Spleen (tissue), 11 donors: ENCODE data around the gene SLC2A9. TPM values are rescaled to one million over a fixed set of nuclear protein-coding genes. Genes with fewer than 3 reads are reported as not detected.

Source experiments
- DNase-seq: peaks from one replicate; pipeline ENCODE4 v3.0.0-alpha.2; 2020
- H3K27ac ChIP-seq, 8 donors: fragments of 200-600 bp; sonication (generic) in 7 of 8; 1 replicate in 4 of 8; 2 replicates in 4 of 8; pipeline versions ENCODE4 v1.5.0 to v1.8.0; 2016 to 2021; ENCODE audit warnings: inconsistent platforms in 4 of 8, mild to moderate bottlenecking in 4 of 8, moderate library complexity in 1 of 8
- H3K27me3 ChIP-seq, 7 donors: fragments of 200-600 bp; sonication (generic) in 6 of 7; replicated peaks in 1 of 7; 1 replicate in 4 of 7; 2 replicates in 3 of 7; pipeline versions ENCODE4 v1.5.0 to v1.8.0; 2016 to 2021; ENCODE audit warnings: inconsistent platforms in 3 of 7, mild to moderate bottlenecking in 1 of 7
- H3K36me3 ChIP-seq, 6 donors: fragments of 200-600 bp; sonication (generic) in 5 of 6; 1 replicate in 4 of 6; 2 replicates in 2 of 6; pipeline versions ENCODE4 v1.5.0 to v1.8.0; 2016 to 2021; ENCODE audit warnings: inconsistent platforms in 2 of 6
- H3K4me1 ChIP-seq, 6 donors: fragments of 200-600 bp; sonication (generic) in 5 of 6; 1 replicate in 3 of 6; 2 replicates in 3 of 6; pipeline versions ENCODE4 v1.5.0 to v1.8.0; 2016 to 2021; ENCODE audit warnings: inconsistent platforms in 3 of 6
- H3K4me3 ChIP-seq, 8 donors: fragments of 200-600 bp; sonication (generic) in 7 of 8; 1 replicate in 4 of 8; 2 replicates in 4 of 8; pipeline versions ENCODE4 v1.5.0 to v1.8.0; 2016 to 2021; ENCODE audit warnings: inconsistent platforms in 4 of 8, mild to moderate bottlenecking in 4 of 8, moderate library complexity in 2 of 8
- H3K9me3 ChIP-seq, 8 donors: fragments of 200-600 bp; sonication (generic) in 7 of 8; 1 replicate in 4 of 8; 2 replicates in 4 of 8; pipeline versions ENCODE4 v1.5.0 to v1.8.0; 2016 to 2021; ENCODE audit warnings: inconsistent platforms in 4 of 8
- CTCF ChIP-seq, 11 experiments: fragments of 200-600 bp in 7 of 11; fragments of 450-650 bp in 4 of 11; sonication (generic) in 4 of 11; IDR thresholded peaks in 8 of 11; conservative IDR thresholded peaks in 3 of 11; 1 replicate in 7 of 11; 2 replicates in 4 of 11; pipeline versions ENCODE4 v1.4.0 to v1.8.0; 2016 to 2021; ENCODE audit warnings: antibody characterized with exemption in 11 of 11, inconsistent platforms in 4 of 11, mild to moderate bottlenecking in 1 of 11
- POLR2A ChIP-seq, 3 donors: fragments of 450-650 bp; IDR thresholded peaks; one replicate each; pipeline ENCODE4 v1.5.1; 2017; ENCODE audit warnings: antibody characterized with exemption in 3 of 3, mild to moderate bottlenecking in 1 of 3
- POLR2AphosphoS5 ChIP-seq, 3 donors: sonication (generic); formaldehyde crosslinking; IDR thresholded peaks; one replicate each; pipeline ENCODE4 v1.5.1; 2017; ENCODE audit warnings: antibody characterized with exemption in 3 of 3
- WGBS, 5 donors: extraction: QIAGEN DNeasy Blood & Tissue Kit in 3 of 5; methylation state at CpG; one replicate each; pipeline versions ENCODE4 v1.1.5 to v1.1.7; 2013 to 2018; 5-methylcytosine and 5-hydroxymethylcytosine counted together
- intact Hi-C: fragments of 100-400 bp; cut with DNase I; formaldehyde crosslinking; loops from one replicate; pipeline ENCODE4 v1.15.0; 2023; ENCODE audit warnings: low total_unique reads
- polyA plus RNA-seq, 3 donors: library from polyadenylated mRNA; stranded (reverse); fragments of 200-250 nt; gene quantifications; one replicate each; pipeline ENCODE4 v1.2.1, GENCODE V29; 2013
- total RNA-seq, 7 donors: library from RNA; depleted of rRNA in 3 of 7; stranded (reverse); fragments of >200 nt in 3 of 7; fragmentation: NEBNext Ultra II Directional in 4 of 7; extraction: Animal tissue kit (Norgen Biotek cat#: 25700) in 4 of 7; gene quantifications; one replicate each; pipeline versions ENCODE4 v1.1.0 to v1.2.1, GENCODE V29; 2016 to 2021
- donor health status: healthy with polysubstance abuse.
- donor health status: DM: no; HTN: no; CAD: no; lungs with moderate emphysema.
- donor health status: DM: no; HTN: no; CAD: no.
- donor health status: Bipolar disorder and iron deficiency.
- donor health status: healthy.
- donor health status: DM: no; HTN: no; CAD: no.
- donor health status: DM: yes; HTN: yes; CAD: no.

Gene SLC2A9
- total and polyA plus RNA-seq, 10 donors: 1.2 to 8.8 (median 5.3) TPM

- TF ChIP-seq POLR2A (IDR thresholded peaks at IDR 0.05): no peak
- intact Hi-C loops: no loop called here
- peaks cover 0 to 5% (median 0%) of the 10 kb centered on the region in 6 donors for H3K36me3 ChIP-seq
- DNase-seq: no peak
- H3K27ac ChIP-seq: no peak overlapping the region
- WGBS, 5 donors: 84 to 91% (median 90%) methylated on average over 9 of the region's 9 CpGs
- H3K9me3 ChIP-seq: no peaks in the 10 kb centered on the region
- H3K4me1 ChIP-seq: no peaks in the 10 kb centered on the region
- H3K4me3 ChIP-seq: no peak overlapping the region
- no peaks in the 10 kb centered on the region for H3K27me3 ChIP-seq
Observed at GRCh38 chr4:9943761-9944160, 77.5 kb downstream of the SLC2A9 start.

GRCh38 chr4:9942921-9943600, 78.2 kb downstream of the SLC2A9 start:
- Histone ChIP-seq H3K27ac (no peak overlapping the region), H3K9me3 (no peaks in the 10 kb centered on the region), H3K4me1 (no peaks in the 10 kb centered on the region), H3K27me3 (no peaks in the 10 kb centered on the region), H3K36me3 (peaks cover 0 to 5% (median 0%) of the 10 kb centered on the region in 6 donors), H3K4me3 (no peak overlapping the region)
- DNase-seq: no peak
- intact Hi-C loops: no loop called here
- TF ChIP-seq CTCF (IDR thresholded peaks at IDR 0.05 in 8 of 11, conservative IDR thresholded peaks at IDR 0.05 in 3 of 11) (no peak), POLR2A (IDR thresholded peaks at IDR 0.05) (no peak), POLR2AphosphoS5 (IDR thresholded peaks at IDR 0.05) (no peak)
- WGBS, 5 donors: 86 to 94% (median 93%) methylated on average over 10 of the region's 10 CpGs

DNA sequence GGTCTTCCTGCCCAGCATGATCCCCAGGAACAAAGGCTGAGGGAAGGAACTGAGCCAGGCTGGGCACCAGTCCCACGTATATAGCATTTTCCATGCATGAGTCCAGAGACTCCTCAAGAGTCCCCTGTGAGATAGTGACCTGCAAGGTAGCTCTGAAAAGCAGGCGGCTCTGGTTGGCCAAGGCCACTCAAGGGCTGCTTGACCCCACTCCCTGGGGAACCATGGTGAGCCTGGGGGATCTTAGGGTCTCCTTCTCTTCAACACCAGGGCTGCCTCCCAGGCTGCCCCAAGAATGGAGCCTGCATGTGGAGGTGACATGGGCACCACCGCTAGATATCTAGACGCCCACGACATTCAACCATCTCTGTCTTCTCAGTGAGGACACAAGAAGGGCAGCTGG, 79.2 kb downstream of the SLC2A9 start:
- WGBS, 5 donors: 85 to 98% (median 92%) methylated on average over 4 to 5 of the region's 5 CpGs
- Histone ChIP-seq H3K36me3 (peaks cover 0 to 5% (median 0%) of the 10 kb centered on the region in 6 donors), H3K4me1 (no peaks in the 10 kb centered on the region), H3K9me3 (no peaks in the 10 kb centered on the region), H3K27ac (no peak overlapping the region), H3K4me3 (no peak overlapping the region), H3K27me3 (no peaks in the 10 kb centered on the region)
- no peak for DNase-seq
- intact Hi-C loops: no loop called here
- TF ChIP-seq CTCF (IDR thresholded peaks at IDR 0.05 in 8 of 11, conservative IDR thresholded peaks at IDR 0.05 in 3 of 11) (no peak), POLR2AphosphoS5 (IDR thresholded peaks at IDR 0.05) (no peak)

- no peak for TF ChIP-seq CTCF (IDR thresholded peaks at IDR 0.05 in 8 of 11, conservative IDR thresholded peaks at IDR 0.05 in 3 of 11)
- TF ChIP-seq POLR2AphosphoS5 (IDR thresholded peaks at IDR 0.05): no peak
- no peak for TF ChIP-seq POLR2A (IDR thresholded peaks at IDR 0.05)
- intact Hi-C loops: no loop called here
- no peaks in the 10 kb centered on the region for H3K9me3 ChIP-seq
- H3K27me3 ChIP-seq: no peaks in the 10 kb centered on the region
- H3K4me3 ChIP-seq: no peak overlapping the region
- DNase-seq: no peak
- H3K36me3 ChIP-seq: peaks cover 0 to 5% (median 0%) of the 10 kb centered on the region in 6 donors
- 80 to 93% (median 85%) methylated on average over 5 of the region's 5 CpGs for WGBS, 5 donors
- no peak overlapping the region for H3K27ac ChIP-seq
- no peaks in the 10 kb centered on the region for H3K4me1 ChIP-seq
Observed at GRCh38 chr4:9940041-9940440, 81.3 kb downstream of the SLC2A9 start.
